ENCODE results near the gene CDH22. TPM values are rescaled to one million over a fixed set of nuclear protein-coding genes. Genes with fewer than 3 reads are reported as not detected.

The CDH22 gene
- total RNA-seq, 4 donors from 2014 or later = 0.26 to 1.2 (median 0.35) TPM

- no peak for TF ChIP-seq POLR2A (IDR thresholded peaks at IDR 0.05)
- TF ChIP-seq, protein P1, sequence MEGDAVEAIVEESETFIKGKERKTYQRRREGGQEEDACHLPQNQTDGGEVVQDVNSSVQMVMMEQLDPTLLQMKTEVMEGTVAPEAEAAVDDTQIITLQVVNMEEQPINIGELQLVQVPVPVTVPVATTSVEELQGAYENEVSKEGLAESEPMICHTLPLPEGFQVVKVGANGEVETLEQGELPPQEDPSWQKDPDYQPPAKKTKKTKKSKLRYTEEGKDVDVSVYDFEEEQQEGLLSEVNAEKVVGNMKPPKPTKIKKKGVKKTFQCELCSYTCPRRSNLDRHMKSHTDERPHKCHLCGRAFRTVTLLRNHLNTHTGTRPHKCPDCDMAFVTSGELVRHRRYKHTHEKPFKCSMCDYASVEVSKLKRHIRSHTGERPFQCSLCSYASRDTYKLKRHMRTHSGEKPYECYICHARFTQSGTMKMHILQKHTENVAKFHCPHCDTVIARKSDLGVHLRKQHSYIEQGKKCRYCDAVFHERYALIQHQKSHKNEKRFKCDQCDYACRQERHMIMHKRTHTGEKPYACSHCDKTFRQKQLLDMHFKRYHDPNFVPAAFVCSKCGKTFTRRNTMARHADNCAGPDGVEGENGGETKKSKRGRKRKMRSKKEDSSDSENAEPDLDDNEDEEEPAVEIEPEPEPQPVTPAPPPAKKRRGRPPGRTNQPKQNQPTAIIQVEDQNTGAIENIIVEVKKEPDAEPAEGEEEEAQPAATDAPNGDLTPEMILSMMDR (IDR thresholded peaks at IDR 0.05 in 4 of 5, conservative IDR thresholded peaks at IDR 0.05 in 1 of 5) = no peak
- peaks cover 0 to 9% (median 7%) of the 10 kb centered on the region in 3 donors for H3K27me3 ChIP-seq
- H3K27ac ChIP-seq = no peak overlapping the region
- in situ Hi-C loops (cut with MboI; ENCODE audit: low sequenced_read_pairs in 4 of 4) (loop anchor here in 1 of 4 donors (25.0 kb wide), 1 partner anchor 189 kb away; no protein-coding TSS in a partner anchor), intact Hi-C loops (cut with DNase I; ENCODE audit: low total_unique reads) (no loop called here)
- H3K4me1 ChIP-seq = no peaks in the 10 kb centered on the region
- H3K9me3 ChIP-seq = no peaks in the 10 kb centered on the region
- no peaks in the 10 kb centered on the region for H3K36me3 ChIP-seq
- no peak overlapping the region for H3K4me3 ChIP-seq
- no peak for ATAC-seq
- DNase-seq = no peak
These were observed 159.7 kb downstream of the CDH22 start for GRCh38 chr20:46148313-46149208.

DNA sequence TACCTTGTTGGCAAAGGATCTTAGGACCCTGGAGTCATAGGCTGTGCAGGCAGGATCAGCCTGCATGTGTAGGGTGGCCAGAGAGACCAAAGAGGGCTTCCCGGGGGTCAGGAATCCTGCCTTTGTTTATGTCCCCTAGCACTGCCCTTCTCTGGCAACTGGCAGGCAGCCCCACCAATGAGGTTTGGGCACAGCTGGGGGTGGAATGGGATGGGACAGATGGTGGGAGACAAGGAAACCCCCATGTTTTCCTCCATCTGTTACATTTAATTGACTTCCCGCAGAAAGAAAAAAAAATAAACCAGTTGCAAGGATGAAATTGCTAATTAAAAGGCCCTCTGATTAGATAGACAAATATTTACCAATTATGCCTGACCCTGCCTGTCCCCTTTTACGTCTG lies 162.6 kb downstream of the CDH22 start:
- Histone ChIP-seq H3K27ac (no peak overlapping the region), H3K27me3 (peaks cover 0 to 15% (median 3%) of the 10 kb centered on the region in 3 donors), H3K9me3 (no peaks in the 10 kb centered on the region), H3K4me1 (no peaks in the 10 kb centered on the region), H3K4me3 (no peak overlapping the region), H3K36me3 (no peaks in the 10 kb centered on the region)
- in situ Hi-C loops (cut with MboI; ENCODE audit: low sequenced_read_pairs in 4 of 4) = loop anchor here in 1 of 4 donors (25.0 kb wide), 1 partner anchor 192 kb away; no protein-coding TSS in a partner anchor
- no peak for DNase-seq
- intact Hi-C loops (cut with DNase I; ENCODE audit: low total_unique reads) = no loop called here
- no peak for ATAC-seq
- TF ChIP-seq POLR2A (IDR thresholded peaks at IDR 0.05) = no peak
- TF ChIP-seq, protein P1 (IDR thresholded peaks at IDR 0.05 in 4 of 5, conservative IDR thresholded peaks at IDR 0.05 in 1 of 5) = no peak

DNA sequence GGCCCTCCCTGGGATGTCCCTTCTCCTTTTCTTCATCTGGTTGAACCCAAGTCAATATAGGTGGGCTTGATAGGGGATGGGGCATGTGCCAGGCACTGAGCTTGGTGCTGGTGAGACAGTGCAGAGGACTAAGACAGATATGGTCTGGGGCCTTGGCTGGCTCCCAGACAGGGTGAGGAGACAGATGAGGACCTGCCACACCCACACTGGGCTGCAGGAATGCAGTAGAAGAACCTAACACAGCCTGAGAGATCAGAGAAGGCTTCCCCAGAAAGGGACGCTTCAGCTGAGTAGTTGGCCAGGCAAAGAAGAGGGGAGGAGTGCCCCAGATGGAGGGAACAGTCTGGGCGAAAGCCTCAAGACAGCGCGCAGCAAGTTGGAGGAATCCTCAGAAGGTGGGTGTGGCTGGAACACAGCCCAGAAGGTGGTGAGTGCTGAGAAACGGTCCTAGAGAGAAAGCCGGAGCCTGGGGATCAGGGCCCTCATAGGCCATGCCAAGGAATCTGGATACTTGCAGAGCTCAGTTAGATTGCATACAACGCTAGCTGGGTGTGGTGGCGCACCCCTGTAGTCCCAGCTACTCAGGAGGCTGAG lies 163.8 kb downstream of the CDH22 start:
- H3K9me3 ChIP-seq = no peaks in the 10 kb centered on the region
- intact Hi-C loops (cut with DNase I; ENCODE audit: low total_unique reads) = no loop called here
- in situ Hi-C loops (cut with MboI; ENCODE audit: low sequenced_read_pairs in 4 of 4) = loop anchor here in 1 of 4 donors (25.0 kb wide), 1 partner anchor 193 kb away; no protein-coding TSS in a partner anchor
- no peaks in the 10 kb centered on the region for H3K36me3 ChIP-seq
- no peak overlapping the region for H3K27ac ChIP-seq
- no peaks in the 10 kb centered on the region for H3K4me1 ChIP-seq
- no peak for DNase-seq
- no peak for ATAC-seq
- H3K4me3 ChIP-seq = no peak overlapping the region
- no peak for TF ChIP-seq POLR2A (IDR thresholded peaks at IDR 0.05)
- TF ChIP-seq, protein P1 (IDR thresholded peaks at IDR 0.05 in 4 of 5, conservative IDR thresholded peaks at IDR 0.05 in 1 of 5) = no peak
- peaks cover 0 to 27% (median 4%) of the 10 kb centered on the region in 3 donors for H3K27me3 ChIP-seq

- Histone ChIP-seq H3K27me3 (peaks cover 4 to 28% (median 10%) of the 10 kb centered on the region in 3 donors), H3K27ac (no peak overlapping the region), H3K4me3 (no peak overlapping the region), H3K9me3 (no peaks in the 10 kb centered on the region), H3K4me1 (no peaks in the 10 kb centered on the region), H3K36me3 (no peaks in the 10 kb centered on the region)
- intact Hi-C loops (cut with DNase I; ENCODE audit: low total_unique reads) (no loop called here), in situ Hi-C loops (cut with MboI; ENCODE audit: low sequenced_read_pairs in 4 of 4) (loop anchor here in 1 of 4 donors (25.0 kb wide), 1 partner anchor 195 kb away; no protein-coding TSS in a partner anchor)
- ATAC-seq = no peak
- DNase-seq = no peak
- TF ChIP-seq, protein P1 (IDR thresholded peaks at IDR 0.05 in 4 of 5, conservative IDR thresholded peaks at IDR 0.05 in 1 of 5) = no peak
- TF ChIP-seq POLR2A (IDR thresholded peaks at IDR 0.05) = no peak
These were observed 166.2 kb downstream of the CDH22 start for GRCh38 chr20:46142124-46142523.
